Measurements from ENCODE around the gene MMEL1. TPM values are rescaled to one million over a fixed set of nuclear protein-coding genes. Genes with fewer than 3 reads are reported as not detected.
"Not testable (repeated sequence)": the region's sequence is repeated elsewhere in the genome, so short reads cannot be mapped to it uniquely, and the experiment has no call there.

The MMEL1 gene, protein sequence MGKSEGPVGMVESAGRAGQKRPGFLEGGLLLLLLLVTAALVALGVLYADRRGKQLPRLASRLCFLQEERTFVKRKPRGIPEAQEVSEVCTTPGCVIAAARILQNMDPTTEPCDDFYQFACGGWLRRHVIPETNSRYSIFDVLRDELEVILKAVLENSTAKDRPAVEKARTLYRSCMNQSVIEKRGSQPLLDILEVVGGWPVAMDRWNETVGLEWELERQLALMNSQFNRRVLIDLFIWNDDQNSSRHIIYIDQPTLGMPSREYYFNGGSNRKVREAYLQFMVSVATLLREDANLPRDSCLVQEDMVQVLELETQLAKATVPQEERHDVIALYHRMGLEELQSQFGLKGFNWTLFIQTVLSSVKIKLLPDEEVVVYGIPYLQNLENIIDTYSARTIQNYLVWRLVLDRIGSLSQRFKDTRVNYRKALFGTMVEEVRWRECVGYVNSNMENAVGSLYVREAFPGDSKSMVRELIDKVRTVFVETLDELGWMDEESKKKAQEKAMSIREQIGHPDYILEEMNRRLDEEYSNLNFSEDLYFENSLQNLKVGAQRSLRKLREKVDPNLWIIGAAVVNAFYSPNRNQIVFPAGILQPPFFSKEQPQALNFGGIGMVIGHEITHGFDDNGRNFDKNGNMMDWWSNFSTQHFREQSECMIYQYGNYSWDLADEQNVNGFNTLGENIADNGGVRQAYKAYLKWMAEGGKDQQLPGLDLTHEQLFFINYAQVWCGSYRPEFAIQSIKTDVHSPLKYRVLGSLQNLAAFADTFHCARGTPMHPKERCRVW
- total RNA-seq (2.6 TPM), polyA plus RNA-seq (4.2 TPM)

GRCh38 chr1:2632561-2633361, at the start of gene MMEL1:
Gene MMEL1 (minus strand): TSS chr1:2633016. CDS start chr1:2629484, 3,532 bp downstream.
- no peaks in the 10 kb centered on the region for H3K4me1 ChIP-seq (ENCODE audit: insufficient read depth)
- no peaks in the 10 kb centered on the region for H3K36me3 ChIP-seq (ENCODE audit: insufficient read depth)
- no peak within 1 kb of the TSS for H3K4me3 ChIP-seq (ENCODE audit: low read depth, low read length)
- DNase-seq (ENCODE audit: extremely low spot score) = no peak
- WGBS = 66% methylated on average over 16 of the region's 16 CpGs
- no peak within 1 kb of the TSS for H3K27ac ChIP-seq (ENCODE audit: low read depth)

- WGBS = 75% methylated on average over 4 of the region's 10 CpGs
- not testable (repeated sequence) for H3K4me1 ChIP-seq (ENCODE audit: insufficient read depth)
Measured at GRCh38 chr1:2676726-2677125, 43.9 kb upstream of the MMEL1 start.

DNA sequence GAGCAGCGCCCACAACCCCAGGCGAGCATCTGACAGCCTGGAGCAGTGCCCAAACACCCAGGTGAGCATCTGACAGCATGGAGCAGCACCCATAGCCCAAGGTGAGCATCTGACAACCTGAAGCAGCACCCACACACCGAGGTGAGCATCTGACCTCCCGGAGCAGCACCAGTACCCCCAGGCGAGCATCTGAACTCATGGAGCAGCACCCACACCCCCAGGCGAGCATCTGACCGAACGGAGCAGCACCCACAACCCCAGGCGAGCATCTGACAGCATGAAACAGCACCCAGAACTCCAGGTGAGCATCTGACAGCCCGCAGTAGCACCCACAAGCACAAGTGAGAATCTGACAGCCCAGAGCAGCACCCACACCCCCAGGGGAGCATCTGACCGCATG, 38.8 kb upstream of the MMEL1 start:
- not testable (repeated sequence) for H3K4me1 ChIP-seq (ENCODE audit: insufficient read depth); H3K36me3 ChIP-seq (ENCODE audit: insufficient read depth); DNase-seq (ENCODE audit: extremely low spot score); H3K27ac ChIP-seq (ENCODE audit: low read depth); H3K4me3 ChIP-seq (ENCODE audit: low read depth, low read length)
- WGBS = 65% methylated on average over 7 of the region's 11 CpGs

More at GRCh38 chr1:2676726-2677125, 43.9 kb upstream of the MMEL1 start:
- H3K27ac ChIP-seq (ENCODE audit: low read depth); DNase-seq (ENCODE audit: extremely low spot score); H3K36me3 ChIP-seq (ENCODE audit: insufficient read depth); H3K4me3 ChIP-seq (ENCODE audit: low read depth, low read length): not testable (repeated sequence)

DNA sequence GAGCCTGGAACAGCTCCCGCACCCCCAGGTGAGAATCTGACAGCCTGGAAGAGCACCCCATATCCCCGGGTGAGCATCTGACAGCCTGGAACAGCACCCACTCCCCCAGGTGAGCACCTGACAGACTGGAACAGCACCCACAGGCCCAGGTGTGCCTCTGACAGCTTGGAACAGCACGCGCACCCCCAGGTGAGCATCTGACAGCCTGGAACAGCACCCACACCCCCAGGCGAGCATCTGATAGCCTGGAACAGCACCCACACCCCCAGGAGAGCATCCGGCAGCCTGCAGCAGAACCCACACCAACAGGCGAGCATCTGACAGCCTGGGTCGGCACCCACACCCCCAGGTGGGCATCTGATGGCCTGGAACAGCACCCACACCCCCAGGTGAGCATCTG, 27.0 kb upstream of the MMEL1 start:
- 65% methylated on average over 7 of the region's 8 CpGs for WGBS
- H3K27ac ChIP-seq (ENCODE audit: low read depth); H3K4me3 ChIP-seq (ENCODE audit: low read depth, low read length); H3K4me1 ChIP-seq (ENCODE audit: insufficient read depth); H3K36me3 ChIP-seq (ENCODE audit: insufficient read depth); DNase-seq (ENCODE audit: extremely low spot score): not testable (repeated sequence)

DNA sequence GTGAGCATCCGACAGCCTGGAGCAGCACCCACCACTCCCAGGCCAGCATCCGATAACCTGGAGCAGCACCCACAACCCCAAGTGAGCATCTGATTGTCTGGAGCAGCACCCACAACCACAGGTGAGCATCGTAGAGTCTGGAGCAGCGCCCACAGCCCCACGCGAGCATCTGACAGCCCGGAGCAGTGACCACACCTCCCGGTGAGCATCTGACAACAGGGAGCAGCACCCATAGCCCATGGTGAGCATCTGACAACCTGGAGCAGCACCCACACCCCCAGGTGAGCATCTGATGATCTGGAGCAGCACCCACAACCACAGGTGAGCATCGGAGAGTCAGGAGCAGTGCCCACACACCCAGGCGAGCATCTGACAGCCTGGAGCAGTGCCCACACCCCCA, 25.1 kb upstream of the MMEL1 start:
- not testable (repeated sequence) for DNase-seq (ENCODE audit: extremely low spot score); H3K27ac ChIP-seq (ENCODE audit: low read depth); H3K4me3 ChIP-seq (ENCODE audit: low read depth, low read length); H3K36me3 ChIP-seq (ENCODE audit: insufficient read depth); H3K4me1 ChIP-seq (ENCODE audit: insufficient read depth)
- WGBS = 82% methylated on average over 6 of the region's 10 CpGs

GRCh38 chr1:2657124-2657523, 24.3 kb upstream of the MMEL1 start:
- H3K36me3 ChIP-seq (ENCODE audit: insufficient read depth); DNase-seq (ENCODE audit: extremely low spot score); H3K4me3 ChIP-seq (ENCODE audit: low read depth, low read length); H3K4me1 ChIP-seq (ENCODE audit: insufficient read depth); H3K27ac ChIP-seq (ENCODE audit: low read depth): not testable (repeated sequence)
- WGBS = 61% methylated on average over 11 of the region's 12 CpGs

- H3K27ac ChIP-seq (ENCODE audit: low read depth); H3K4me3 ChIP-seq (ENCODE audit: low read depth, low read length); H3K4me1 ChIP-seq (ENCODE audit: insufficient read depth); DNase-seq (ENCODE audit: extremely low spot score); H3K36me3 ChIP-seq (ENCODE audit: insufficient read depth): not testable (repeated sequence)
- WGBS = 45% methylated on average over 16 of the region's 16 CpGs
Measured at GRCh38 chr1:2655598-2656434, 23.0 kb upstream of the MMEL1 start.

DNA sequence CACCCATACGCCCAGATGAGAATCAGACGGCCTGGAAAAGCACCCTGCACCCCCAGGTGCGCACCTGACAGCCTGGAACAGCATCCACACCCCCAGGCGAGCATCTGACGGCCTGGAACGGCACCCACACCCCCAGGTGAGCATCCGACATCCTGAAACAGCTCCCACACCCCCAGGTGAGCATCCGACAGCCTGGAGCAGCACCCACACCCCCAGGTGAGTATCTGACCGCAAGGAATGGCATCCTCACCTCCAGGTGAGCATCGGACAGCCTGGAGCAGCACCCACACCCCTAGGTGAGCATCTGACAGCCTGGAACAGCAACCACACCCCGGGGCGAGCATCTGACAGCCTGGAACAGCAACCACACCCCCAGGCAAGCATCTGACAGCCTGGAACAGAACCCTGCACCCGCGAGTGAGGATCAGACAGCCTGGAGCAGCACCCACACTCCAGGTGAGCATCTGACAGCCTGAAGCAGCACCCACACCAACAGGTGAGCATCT, 21.7 kb upstream of the MMEL1 start:
- not testable (repeated sequence) for H3K4me3 ChIP-seq (ENCODE audit: low read depth, low read length); H3K27ac ChIP-seq (ENCODE audit: low read depth); H3K36me3 ChIP-seq (ENCODE audit: insufficient read depth); H3K4me1 ChIP-seq (ENCODE audit: insufficient read depth); DNase-seq (ENCODE audit: extremely low spot score)
- 47% methylated on average over 14 of the region's 14 CpGs for WGBS

DNA sequence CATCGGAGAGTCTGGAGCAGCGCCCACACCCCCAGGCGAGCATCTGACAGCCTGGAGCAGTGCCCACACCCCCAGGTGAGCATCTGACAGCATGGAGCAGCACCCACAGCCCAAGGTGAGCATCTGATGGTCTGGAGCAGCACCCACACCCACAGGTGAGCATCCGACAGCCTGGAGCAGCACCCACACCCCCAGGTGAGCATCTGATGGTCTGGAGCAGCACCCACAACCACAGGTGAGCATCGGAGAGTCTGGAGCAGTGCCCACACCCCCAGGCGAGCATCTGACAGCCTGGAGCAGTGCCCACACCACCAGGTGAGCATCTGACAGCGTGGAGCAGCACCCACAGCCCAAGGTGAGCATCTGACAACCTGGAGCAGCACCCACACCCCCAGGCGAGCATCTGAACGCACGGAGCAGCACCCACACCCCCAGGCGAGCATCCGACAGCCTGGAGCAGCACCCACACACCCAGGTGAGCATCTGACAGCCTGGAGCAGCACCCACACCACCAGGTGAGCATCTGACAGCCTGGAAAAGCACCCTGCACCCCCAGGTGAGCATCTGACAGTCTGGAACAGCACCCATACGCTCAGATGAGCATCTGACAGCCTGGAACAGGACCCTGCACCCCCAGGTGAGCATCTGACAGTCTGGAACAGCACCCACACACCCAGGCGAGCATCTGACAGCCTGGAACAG, 21.1 kb upstream of the MMEL1 start:
- 45% methylated on average over 14 of the region's 14 CpGs for WGBS
- H3K4me1 ChIP-seq (ENCODE audit: insufficient read depth); DNase-seq (ENCODE audit: extremely low spot score); H3K27ac ChIP-seq (ENCODE audit: low read depth); H3K4me3 ChIP-seq (ENCODE audit: low read depth, low read length); H3K36me3 ChIP-seq (ENCODE audit: insufficient read depth): not testable (repeated sequence)

- 33% methylated on average over 12 of the region's 12 CpGs for WGBS
- not testable (repeated sequence) for H3K4me1 ChIP-seq (ENCODE audit: insufficient read depth); H3K36me3 ChIP-seq (ENCODE audit: insufficient read depth); DNase-seq (ENCODE audit: extremely low spot score); H3K27ac ChIP-seq (ENCODE audit: low read depth); H3K4me3 ChIP-seq (ENCODE audit: low read depth, low read length)
Measured at GRCh38 chr1:2652926-2653571, 20.2 kb upstream of the MMEL1 start.

DNA sequence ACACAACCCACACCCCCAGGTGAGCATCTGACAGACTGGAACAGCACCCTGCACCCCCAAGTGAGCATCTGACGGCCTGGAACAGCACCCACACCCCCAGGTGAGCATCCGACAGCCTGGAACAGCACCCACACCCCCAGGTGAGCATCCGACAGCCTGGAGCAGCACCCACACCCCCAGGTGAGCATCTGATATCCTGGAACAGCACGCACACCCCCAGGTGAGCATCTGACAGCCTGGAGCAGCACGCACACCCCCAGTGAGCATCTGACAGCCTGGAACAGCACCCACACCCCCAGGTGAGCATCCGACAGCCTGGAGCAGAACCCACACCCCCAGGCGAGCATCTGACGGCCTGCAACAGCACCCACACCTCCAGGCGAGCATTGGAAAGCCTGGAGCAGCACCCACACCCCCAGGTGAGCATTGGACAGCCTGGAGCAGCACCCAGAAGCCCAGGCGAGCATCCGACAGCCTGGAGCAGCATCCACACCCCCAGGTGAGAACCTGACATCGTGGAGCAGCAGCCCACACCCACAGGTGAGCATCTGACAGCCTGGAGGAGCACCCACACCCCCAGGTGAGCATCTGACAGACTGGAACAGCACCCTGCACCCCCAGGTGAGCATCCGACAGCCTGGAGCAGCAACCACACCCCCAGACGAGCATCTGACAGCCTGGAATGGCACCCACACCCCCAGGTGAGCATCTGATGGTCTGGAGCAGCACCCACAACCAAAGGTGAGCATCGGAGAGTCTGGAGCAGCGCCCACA, 19.5 kb upstream of the MMEL1 start:
- not testable (repeated sequence) for H3K4me1 ChIP-seq (ENCODE audit: insufficient read depth); DNase-seq (ENCODE audit: extremely low spot score); H3K27ac ChIP-seq (ENCODE audit: low read depth); H3K4me3 ChIP-seq (ENCODE audit: low read depth, low read length); H3K36me3 ChIP-seq (ENCODE audit: insufficient read depth)
- WGBS = 43% methylated on average over 16 of the region's 16 CpGs
